ENCODE measurements around the gene GMCL2. TPM values are rescaled to one million over a fixed set of nuclear protein-coding genes. Genes with fewer than 3 reads are reported as not detected.
A peak's percentile ranks its signal among the peaks of the same experiment; 100 is the strongest.

The GMCL2 gene
- total and polyA plus RNA-seq, 9 of the 15 experiments (the other 6 are each of a cell fraction or from before 2014, with no cell fraction given), result 0.04 TPM; not detected in 8

DNA sequence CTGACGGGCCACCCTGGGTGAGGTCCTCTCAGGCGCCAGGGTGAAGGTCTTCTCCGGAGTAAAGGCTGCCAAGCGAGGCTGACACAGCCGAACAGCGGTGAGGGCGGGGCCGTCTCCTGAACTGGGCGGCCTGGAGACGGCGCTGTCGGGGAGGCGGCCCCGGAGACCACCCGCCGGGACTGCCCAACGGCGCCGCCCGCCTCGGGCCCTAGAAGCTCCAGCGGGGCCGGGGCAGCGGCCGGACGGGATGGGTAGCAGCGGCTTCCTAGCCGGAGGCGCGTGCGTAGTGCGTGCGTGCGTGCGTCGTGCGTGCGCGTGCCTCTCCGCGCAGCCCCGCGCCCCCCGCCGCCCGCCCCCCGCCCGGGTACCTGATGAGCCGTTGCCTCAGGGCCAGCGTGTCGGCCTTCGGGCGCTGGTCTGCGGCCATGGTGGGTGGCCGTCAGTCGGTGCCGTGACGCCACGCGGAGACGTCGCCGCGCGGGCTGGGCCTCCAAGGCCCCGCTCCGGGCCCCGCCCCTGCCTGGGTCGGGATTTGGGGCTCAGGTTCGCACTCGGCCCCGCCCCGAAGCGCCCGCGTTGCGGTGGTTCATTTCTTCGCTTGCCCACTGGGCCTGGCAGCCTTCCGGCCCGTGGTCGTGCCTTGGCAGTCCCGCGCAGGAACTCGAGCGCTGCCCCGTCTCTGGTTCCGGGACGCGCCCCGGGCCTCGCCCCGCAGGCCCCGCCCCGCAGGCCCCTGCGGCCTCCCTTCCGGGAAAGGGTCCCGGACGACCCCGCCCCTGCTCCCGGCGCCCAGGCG is 45.2 kb upstream of the GMCL2 start, which contains the start of gene PHYKPL (continued):
- TF ChIP-seq, protein P1, sequence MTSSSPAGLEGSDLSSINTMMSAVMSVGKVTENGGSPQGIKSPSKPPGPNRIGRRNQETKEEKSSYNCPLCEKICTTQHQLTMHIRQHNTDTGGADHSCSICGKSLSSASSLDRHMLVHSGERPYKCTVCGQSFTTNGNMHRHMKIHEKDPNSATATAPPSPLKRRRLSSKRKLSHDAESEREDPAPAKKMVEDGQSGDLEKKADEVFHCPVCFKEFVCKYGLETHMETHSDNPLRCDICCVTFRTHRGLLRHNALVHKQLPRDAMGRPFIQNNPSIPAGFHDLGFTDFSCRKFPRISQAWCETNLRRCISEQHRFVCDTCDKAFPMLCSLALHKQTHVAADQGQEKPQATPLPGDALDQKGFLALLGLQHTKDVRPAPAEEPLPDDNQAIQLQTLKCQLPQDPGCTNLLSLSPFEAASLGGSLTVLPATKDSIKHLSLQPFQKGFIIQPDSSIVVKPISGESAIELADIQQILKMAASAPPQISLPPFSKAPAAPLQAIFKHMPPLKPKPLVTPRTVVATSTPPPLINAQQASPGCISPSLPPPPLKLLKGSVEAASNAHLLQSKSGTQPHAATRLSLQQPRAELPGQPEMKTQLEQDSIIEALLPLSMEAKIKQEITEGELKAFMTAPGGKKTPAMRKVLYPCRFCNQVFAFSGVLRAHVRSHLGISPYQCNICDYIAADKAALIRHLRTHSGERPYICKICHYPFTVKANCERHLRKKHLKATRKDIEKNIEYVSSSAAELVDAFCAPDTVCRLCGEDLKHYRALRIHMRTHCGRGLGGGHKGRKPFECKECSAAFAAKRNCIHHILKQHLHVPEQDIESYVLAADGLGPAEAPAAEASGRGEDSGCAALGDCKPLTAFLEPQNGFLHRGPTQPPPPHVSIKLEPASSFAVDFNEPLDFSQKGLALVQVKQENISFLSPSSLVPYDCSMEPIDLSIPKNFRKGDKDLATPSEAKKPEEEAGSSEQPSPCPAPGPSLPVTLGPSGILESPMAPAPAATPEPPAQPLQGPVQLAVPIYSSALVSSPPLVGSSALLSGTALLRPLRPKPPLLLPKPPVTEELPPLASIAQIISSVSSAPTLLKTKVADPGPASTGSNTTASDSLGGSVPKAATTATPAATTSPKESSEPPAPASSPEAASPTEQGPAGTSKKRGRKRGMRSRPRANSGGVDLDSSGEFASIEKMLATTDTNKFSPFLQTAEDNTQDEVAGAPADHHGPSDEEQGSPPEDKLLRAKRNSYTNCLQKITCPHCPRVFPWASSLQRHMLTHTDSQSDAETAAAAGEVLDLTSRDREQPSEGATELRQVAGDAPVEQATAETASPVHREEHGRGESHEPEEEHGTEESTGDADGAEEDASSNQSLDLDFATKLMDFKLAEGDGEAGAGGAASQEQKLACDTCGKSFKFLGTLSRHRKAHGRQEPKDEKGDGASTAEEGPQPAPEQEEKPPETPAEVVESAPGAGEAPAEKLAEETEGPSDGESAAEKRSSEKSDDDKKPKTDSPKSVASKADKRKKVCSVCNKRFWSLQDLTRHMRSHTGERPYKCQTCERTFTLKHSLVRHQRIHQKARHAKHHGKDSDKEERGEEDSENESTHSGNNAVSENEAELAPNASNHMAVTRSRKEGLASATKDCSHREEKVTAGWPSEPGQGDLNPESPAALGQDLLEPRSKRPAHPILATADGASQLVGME (CRISPR knock-in tag; IDR thresholded peaks at IDR 0.05), result no peak; the same call in 1 of the 2 replicates
- TF ChIP-seq ZNF140 (CRISPR knock-in tag; IDR thresholded peaks at IDR 0.05), result no peak
- peak; percentile 72 for TF ChIP-seq HMGN3 (IDR thresholded peaks at IDR 0.05; ENCODE audit: borderline replicate concordance, extremely low read depth, insufficient read length, low read depth, low read length)
- TF ChIP-seq ZNF274 (IDR thresholded peaks at IDR 0.05; ENCODE audit: borderline replicate concordance, low read depth, low read length), result no peak
- TF ChIP-seq KDM4B (IDR thresholded peaks at IDR 0.05; ENCODE audit: borderline replicate concordance in 2 of 2, low read depth in 1 of 2), result no peak; a peak in 1 of 4 replicates
- TF ChIP-seq NEUROD1 (IDR thresholded peaks at IDR 0.05; ENCODE audit: borderline replicate concordance, low read depth, low read length, partially characterized antibody), result no peak
- no peak for TF ChIP-seq CBX5 (IDR thresholded peaks at IDR 0.05; ENCODE audit: borderline replicate concordance, low read depth)
- TF ChIP-seq, protein P2, sequence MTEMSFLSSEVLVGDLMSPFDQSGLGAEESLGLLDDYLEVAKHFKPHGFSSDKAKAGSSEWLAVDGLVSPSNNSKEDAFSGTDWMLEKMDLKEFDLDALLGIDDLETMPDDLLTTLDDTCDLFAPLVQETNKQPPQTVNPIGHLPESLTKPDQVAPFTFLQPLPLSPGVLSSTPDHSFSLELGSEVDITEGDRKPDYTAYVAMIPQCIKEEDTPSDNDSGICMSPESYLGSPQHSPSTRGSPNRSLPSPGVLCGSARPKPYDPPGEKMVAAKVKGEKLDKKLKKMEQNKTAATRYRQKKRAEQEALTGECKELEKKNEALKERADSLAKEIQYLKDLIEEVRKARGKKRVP (CRISPR knock-in tag; IDR thresholded peaks at IDR 0.05), result 0 out of 2 replicates have a peak, but pooled peaks have one; percentile 5
- peak; percentile 31; the same call in 1 of the 2 replicates for TF ChIP-seq FOSL1 (tag; conservative IDR thresholded peaks at IDR 0.05)
- TF ChIP-seq ESRRB (CRISPR knock-in tag; IDR thresholded peaks at IDR 0.05; ENCODE audit: borderline replicate concordance), result no peak
- TF ChIP-seq, protein P3, sequence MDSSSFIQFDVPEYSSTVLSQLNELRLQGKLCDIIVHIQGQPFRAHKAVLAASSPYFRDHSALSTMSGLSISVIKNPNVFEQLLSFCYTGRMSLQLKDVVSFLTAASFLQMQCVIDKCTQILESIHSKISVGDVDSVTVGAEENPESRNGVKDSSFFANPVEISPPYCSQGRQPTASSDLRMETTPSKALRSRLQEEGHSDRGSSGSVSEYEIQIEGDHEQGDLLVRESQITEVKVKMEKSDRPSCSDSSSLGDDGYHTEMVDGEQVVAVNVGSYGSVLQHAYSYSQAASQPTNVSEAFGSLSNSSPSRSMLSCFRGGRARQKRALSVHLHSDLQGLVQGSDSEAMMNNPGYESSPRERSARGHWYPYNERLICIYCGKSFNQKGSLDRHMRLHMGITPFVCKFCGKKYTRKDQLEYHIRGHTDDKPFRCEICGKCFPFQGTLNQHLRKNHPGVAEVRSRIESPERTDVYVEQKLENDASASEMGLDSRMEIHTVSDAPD (CRISPR knock-in tag; IDR thresholded peaks at IDR 0.05), result no peak
- TF ChIP-seq, protein P4, sequence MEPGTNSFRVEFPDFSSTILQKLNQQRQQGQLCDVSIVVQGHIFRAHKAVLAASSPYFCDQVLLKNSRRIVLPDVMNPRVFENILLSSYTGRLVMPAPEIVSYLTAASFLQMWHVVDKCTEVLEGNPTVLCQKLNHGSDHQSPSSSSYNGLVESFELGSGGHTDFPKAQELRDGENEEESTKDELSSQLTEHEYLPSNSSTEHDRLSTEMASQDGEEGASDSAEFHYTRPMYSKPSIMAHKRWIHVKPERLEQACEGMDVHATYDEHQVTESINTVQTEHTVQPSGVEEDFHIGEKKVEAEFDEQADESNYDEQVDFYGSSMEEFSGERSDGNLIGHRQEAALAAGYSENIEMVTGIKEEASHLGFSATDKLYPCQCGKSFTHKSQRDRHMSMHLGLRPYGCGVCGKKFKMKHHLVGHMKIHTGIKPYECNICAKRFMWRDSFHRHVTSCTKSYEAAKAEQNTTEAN (CRISPR knock-in tag; IDR thresholded peaks at IDR 0.05), result no peak
- no peak for TF ChIP-seq CC2D1A (IDR thresholded peaks at IDR 0.05)
- TF ChIP-seq ZBTB17 (CRISPR knock-in tag; IDR thresholded peaks at IDR 0.05), result no peak
- TF ChIP-seq RBBP5 (IDR thresholded peaks at IDR 0.05; ENCODE audit: borderline replicate concordance, insufficient read depth, low read length, poor library complexity, severe bottlenecking), result peak; percentile 71
- TF ChIP-seq, protein P5, sequence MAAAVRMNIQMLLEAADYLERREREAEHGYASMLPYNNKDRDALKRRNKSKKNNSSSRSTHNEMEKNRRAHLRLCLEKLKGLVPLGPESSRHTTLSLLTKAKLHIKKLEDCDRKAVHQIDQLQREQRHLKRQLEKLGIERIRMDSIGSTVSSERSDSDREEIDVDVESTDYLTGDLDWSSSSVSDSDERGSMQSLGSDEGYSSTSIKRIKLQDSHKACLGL (CRISPR knock-in tag; IDR thresholded peaks at IDR 0.05; ENCODE audit: borderline replicate concordance, poor library complexity, severe bottlenecking), result no peak

Measured in K562 (cell line).